Measurements from ENCODE around the gene COX8C.
"Not testable (repeated sequence)": the region's sequence is repeated elsewhere in the genome, so short reads cannot be mapped to it uniquely, and the experiment has no call there.

The COX8C gene

DNA sequence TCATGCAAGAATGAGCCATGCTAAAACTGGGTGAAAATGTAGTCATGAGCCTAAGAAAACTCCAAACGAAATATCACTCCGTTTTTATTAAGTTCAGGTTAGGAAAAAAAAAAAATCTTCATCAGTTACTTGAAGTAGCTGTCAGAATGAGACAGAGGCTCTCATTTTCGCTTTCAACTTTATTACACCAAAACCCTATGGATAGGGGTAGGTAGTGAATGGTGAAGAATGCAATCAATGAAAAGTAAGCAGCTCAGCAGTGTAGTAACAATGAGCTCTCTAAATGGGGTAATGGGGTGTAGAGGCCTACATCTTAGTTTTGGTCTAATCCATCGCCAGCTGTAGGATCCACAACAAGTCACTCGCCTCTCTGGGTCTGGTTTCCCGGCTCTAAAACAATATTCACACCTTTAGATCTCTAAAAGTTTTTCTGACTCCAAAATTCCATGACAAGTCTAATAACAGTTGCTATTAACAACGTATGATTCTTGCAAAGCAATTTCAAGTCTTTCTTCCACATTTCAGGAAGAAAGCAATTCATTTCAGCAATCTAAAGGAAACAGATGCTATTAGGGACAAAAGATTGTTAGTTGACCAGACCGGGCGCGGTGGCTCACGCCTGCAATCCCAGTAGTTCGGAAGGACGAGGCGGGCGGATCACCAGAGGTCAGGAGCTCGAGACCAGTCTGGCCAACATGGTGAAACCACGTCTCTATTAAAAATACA is 15.8 kb upstream of the COX8C start:
- H3K4me1 Mint-ChIP-seq = peaks cover 29 to 72% of the 10 kb centered on the region in 2 donors
- ATAC-seq (replicated peaks) (no peak), DNase-seq (no peak)
- no peaks in the 10 kb centered on the region for H3K27me3 Mint-ChIP-seq
- peaks cover 3% of the 10 kb centered on the region in 2 donors for H3K36me3 Mint-ChIP-seq
- peak overlapping the region; percentile 91 for H3K27ac Mint-ChIP-seq
- H3K9me3 Mint-ChIP-seq = no peaks in the 10 kb centered on the region
- peak overlapping the region; percentile 85 to 96 for H3K4me3 Mint-ChIP-seq

DNA sequence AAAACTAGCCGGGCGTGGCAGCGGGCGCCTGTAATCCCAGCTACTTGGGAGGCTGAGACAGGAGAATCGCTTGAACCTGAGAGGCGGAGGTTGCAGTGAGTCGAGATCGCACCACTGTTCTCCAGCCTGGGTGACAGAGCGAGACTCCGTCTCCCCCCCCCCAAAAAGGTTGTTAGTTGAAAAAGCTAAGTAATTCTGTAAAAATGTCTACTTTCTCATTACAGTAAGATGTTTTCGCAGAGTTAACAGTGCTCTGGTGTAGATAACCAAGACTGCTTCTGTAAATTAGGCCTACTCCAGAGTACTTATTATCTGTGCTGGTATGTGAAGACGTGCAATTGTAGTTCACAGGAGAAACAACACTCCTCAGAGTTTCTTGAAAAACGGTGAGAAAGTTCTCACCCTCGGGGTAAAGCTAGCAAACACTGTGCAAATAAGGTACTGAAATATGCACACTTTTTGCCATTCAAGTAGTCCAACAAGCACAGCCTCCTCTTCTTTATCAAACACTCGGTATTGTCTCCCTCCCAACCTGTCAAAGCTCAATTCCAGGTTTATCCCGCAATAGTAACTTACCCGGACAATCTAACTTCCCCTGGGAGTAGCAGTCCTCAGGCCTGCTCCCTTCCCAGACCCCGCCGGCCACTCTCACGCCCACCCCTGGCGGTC is 15.1 kb upstream of the COX8C start:
- ATAC-seq (replicated peaks) (no peak), DNase-seq (no peak)
- Mint-ChIP-seq H3K4me1 (peaks cover 29 to 66% of the 10 kb centered on the region in 2 donors), H3K27ac (peak overlapping the region; percentile 91), H3K9me3 (no peaks in the 10 kb centered on the region), H3K4me3 (peak overlapping the region; percentile 85 to 96), H3K27me3 (no peaks in the 10 kb centered on the region), H3K36me3 (peaks cover 3% of the 10 kb centered on the region in 2 donors)

DNA sequence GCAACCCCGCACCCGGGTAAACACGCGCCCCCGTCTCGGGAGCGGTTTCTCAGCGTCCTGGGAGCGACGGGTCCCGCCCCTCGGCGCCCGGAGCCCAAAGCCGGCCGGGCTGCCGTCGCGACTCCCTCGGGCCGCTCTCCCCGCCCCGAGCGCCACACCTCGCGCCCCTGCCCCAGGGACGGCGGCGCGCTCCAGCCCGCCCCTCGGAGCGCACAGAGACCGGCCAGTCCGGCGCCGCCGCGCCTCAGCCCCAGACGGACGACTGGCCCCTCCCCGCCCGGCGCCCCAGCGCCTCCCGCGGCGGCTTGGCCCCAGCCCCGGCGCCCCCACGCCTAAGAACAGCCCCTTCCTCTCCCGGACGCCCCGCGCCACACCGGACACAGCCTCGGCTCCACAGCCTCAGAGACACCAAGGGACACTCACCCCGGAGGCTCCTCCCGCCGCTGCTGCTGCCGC is 14.6 kb upstream of the COX8C start:
- Mint-ChIP-seq H3K4me1 (peaks cover 29 to 66% of the 10 kb centered on the region in 2 donors), H3K36me3 (peaks cover 3 to 7% of the 10 kb centered on the region in 2 donors), H3K27me3 (no peaks in the 10 kb centered on the region), H3K9me3 (peaks cover 0 to 4% of the 10 kb centered on the region in 2 donors), H3K27ac (peak overlapping the region; percentile 92), H3K4me3 (peak overlapping the region; percentile 85 to 96)
- ATAC-seq (replicated peaks) = peak; percentile 58 to 65
- peak; percentile 38 for DNase-seq

- Mint-ChIP-seq H3K27me3 (no peaks in the 10 kb centered on the region), H3K9me3 (peaks cover 0 to 4% of the 10 kb centered on the region in 2 donors), H3K36me3 (peaks cover 3 to 7% of the 10 kb centered on the region in 2 donors), H3K27ac (peak within 1 kb of the TSS; percentile 92), H3K4me1 (peaks cover 29 to 64% of the 10 kb centered on the region in 2 donors), H3K4me3 (peak within 1 kb of the TSS; percentile 85 to 96)
- ATAC-seq (replicated peaks) (peak; percentile 92 to 93), DNase-seq (peak; percentile 93)
These were observed 13.9 kb upstream of the COX8C start, which contains the start of gene BTBD7 for GRCh38 chr14:93332853-93333630. Gene BTBD7 (minus strand): TSS chr14:93333036. CDS start chr14:93296051, 36,985 bp downstream.

DNA sequence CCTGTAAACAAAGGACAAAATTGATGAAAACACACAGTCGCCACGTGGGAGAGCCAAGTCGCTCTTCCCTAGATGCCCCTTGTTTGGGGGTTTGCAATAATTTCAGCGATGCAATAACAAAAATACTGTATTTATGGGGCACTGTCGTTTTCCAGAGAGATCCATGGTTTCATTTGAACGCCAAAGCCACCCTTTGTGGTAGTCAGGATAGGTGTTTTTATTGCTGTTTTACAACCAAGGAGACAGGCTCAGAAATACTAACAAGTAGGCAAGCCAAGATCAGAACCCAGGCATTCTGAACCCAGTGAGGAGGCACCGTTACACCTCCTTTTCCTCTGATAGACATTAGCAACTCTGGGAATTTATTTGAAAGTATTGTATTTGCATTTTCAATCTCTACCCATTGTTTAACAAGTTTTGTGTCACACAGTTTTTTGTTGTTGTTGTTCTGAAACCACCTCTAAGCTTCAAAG is 13.3 kb upstream of the COX8C start:
- peak overlapping the region; percentile 85 to 96 for H3K4me3 Mint-ChIP-seq
- peak overlapping the region; percentile 92 for H3K27ac Mint-ChIP-seq
- DNase-seq = no peak
- no peak for ATAC-seq (replicated peaks)
- peaks cover 0 to 4% of the 10 kb centered on the region in 2 donors for H3K9me3 Mint-ChIP-seq
- peaks cover 3 to 7% of the 10 kb centered on the region in 2 donors for H3K36me3 Mint-ChIP-seq
- no peaks in the 10 kb centered on the region for H3K27me3 Mint-ChIP-seq
- peaks cover 29 to 63% of the 10 kb centered on the region in 2 donors for H3K4me1 Mint-ChIP-seq

DNA sequence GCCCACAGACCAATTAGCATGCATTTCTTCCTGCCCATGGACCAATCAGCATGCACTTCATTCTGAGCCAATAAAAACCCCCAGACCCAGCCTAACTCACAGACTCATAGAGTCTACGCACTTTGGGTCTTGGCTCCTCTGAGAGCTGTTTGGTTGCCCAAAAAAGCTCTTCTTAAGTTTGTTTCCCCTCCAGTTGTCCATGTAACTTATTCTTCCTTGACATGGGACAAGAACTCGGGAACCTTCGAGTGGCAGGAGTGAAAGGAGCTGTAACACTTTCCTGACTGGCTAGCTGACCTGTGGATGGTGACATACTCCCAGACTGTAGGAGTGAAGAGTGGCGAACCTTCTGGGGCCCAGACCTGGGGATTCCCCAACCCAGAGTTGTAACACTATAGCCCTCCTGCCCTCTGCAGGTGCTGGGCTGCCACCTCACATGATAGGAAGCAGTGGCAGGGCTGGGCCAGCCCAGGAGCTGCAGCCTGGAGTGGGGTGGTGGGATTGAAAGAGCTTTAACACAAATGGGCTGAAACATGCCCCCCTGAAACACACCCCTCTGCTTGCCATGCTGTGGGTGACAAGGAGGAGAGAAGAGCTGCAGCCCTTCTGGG is 9.7 kb upstream of the COX8C start:
- peaks cover 7 to 27% of the 10 kb centered on the region in 2 donors for H3K4me1 Mint-ChIP-seq
- no peak overlapping the region for H3K27ac Mint-ChIP-seq
- H3K9me3 Mint-ChIP-seq = peaks cover 0 to 7% of the 10 kb centered on the region in 2 donors
- H3K36me3 Mint-ChIP-seq = peaks cover 7 to 19% of the 10 kb centered on the region in 2 donors
- DNase-seq (no peak), ATAC-seq (replicated peaks) (no peak)
- no peaks in the 10 kb centered on the region for H3K27me3 Mint-ChIP-seq
- H3K4me3 Mint-ChIP-seq = no peak overlapping the region

DNA sequence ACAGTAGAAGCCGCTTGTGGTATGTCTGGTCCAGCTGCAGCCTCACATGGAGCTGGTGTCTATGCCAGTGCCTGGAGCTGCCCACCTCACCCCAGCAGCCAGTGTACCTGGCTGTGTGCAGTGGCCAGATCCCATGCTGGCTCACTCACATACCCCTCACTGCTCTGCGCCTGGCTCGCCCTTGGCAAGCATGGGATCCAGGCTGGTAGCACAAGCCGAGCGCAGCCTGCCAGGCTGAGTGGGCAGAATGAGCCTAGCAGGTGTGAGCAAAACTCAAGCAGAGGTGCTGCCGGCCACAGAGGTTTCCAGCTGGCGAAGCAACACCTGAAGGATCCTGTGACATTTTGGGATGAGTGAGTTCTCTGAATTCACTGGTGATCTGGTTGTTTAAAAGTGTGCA is 9.1 kb upstream of the COX8C start:
- H3K4me3 Mint-ChIP-seq = no peak overlapping the region
- no peaks in the 10 kb centered on the region for H3K27me3 Mint-ChIP-seq
- no peak for DNase-seq
- peaks cover 9 to 24% of the 10 kb centered on the region in 2 donors for H3K36me3 Mint-ChIP-seq
- peaks cover 0 to 8% of the 10 kb centered on the region in 2 donors for H3K9me3 Mint-ChIP-seq
- H3K27ac Mint-ChIP-seq = no peak overlapping the region
- peaks cover 7 to 27% of the 10 kb centered on the region in 2 donors for H3K4me1 Mint-ChIP-seq
- no peak for ATAC-seq (replicated peaks)

- Mint-ChIP-seq H3K36me3 (peaks cover 5 to 27% of the 10 kb centered on the region in 2 donors), H3K4me1 (peaks cover 6 to 10% of the 10 kb centered on the region in 2 donors), H3K27me3 (no peaks in the 10 kb centered on the region), H3K4me3 (no peak overlapping the region), H3K27ac (no peak overlapping the region), H3K9me3 (peaks cover 4 to 9% of the 10 kb centered on the region in 2 donors)
- DNase-seq (no peak), ATAC-seq (replicated peaks) (no peak)
These were observed 3.7 kb upstream of the COX8C start for GRCh38 chr14:93343266-93343665.

- no peaks in the 10 kb centered on the region for H3K27me3 Mint-ChIP-seq
These were observed 3.2 kb upstream of the COX8C start for GRCh38 chr14:93343797-93344196.

GRCh38 chr14:93347850-93348249 is 868 bp downstream of the COX8C start:
- Mint-ChIP-seq H3K27me3 (no peaks in the 10 kb centered on the region), H3K27ac (no peak overlapping the region), H3K4me3 (no peak overlapping the region), H3K36me3 (peaks cover 0 to 10% of the 10 kb centered on the region in 2 donors), H3K4me1 (peaks cover 7 to 15% of the 10 kb centered on the region in 2 donors), H3K9me3 (peaks cover 4% of the 10 kb centered on the region in 2 donors)
- no peak for DNase-seq
- peak; percentile 42 to 56 for ATAC-seq (replicated peaks)

More at GRCh38 chr14:93343797-93344196, 3.2 kb upstream of the COX8C start:
- Mint-ChIP-seq H3K4me1 (peaks cover 7 to 15% of the 10 kb centered on the region in 2 donors), H3K9me3 (peaks cover 4 to 9% of the 10 kb centered on the region in 2 donors), H3K4me3 (no peak overlapping the region), H3K27ac (no peak overlapping the region), H3K36me3 (peaks cover 5 to 27% of the 10 kb centered on the region in 2 donors)
- ATAC-seq (replicated peaks) = no peak
- no peak for DNase-seq

DNA sequence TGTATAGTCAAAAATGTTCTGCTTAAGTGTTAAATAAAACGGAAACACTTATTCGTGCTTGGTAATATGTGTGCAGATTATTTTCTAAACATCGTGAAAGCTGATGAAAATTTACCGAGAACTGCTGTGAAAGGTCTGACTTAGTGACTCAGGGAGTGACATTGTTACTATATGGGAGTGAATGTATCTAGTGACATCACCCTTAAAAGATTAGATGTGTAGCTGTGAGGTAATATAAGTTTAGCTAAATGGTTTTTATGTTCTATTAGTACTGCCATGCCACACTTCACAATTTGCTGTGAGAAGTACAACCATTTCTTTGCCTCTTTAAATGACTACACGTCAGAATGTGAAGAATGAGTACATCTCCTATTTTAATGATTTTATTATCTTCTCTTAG is 1.3 kb downstream of the COX8C start:
- no peak for ATAC-seq (replicated peaks)
- Mint-ChIP-seq H3K36me3 (peaks cover 0 to 6% of the 10 kb centered on the region in 2 donors), H3K4me1 (peaks cover 8 to 15% of the 10 kb centered on the region in 2 donors), H3K9me3 (peaks cover 4% of the 10 kb centered on the region in 2 donors), H3K4me3 (no peak overlapping the region), H3K27ac (no peak overlapping the region), H3K27me3 (no peaks in the 10 kb centered on the region)
- no peak for DNase-seq

- not testable (repeated sequence) for ATAC-seq (replicated peaks); DNase-seq
These were observed 7.9 kb downstream of the COX8C start for GRCh38 chr14:93354873-93355272.

DNA sequence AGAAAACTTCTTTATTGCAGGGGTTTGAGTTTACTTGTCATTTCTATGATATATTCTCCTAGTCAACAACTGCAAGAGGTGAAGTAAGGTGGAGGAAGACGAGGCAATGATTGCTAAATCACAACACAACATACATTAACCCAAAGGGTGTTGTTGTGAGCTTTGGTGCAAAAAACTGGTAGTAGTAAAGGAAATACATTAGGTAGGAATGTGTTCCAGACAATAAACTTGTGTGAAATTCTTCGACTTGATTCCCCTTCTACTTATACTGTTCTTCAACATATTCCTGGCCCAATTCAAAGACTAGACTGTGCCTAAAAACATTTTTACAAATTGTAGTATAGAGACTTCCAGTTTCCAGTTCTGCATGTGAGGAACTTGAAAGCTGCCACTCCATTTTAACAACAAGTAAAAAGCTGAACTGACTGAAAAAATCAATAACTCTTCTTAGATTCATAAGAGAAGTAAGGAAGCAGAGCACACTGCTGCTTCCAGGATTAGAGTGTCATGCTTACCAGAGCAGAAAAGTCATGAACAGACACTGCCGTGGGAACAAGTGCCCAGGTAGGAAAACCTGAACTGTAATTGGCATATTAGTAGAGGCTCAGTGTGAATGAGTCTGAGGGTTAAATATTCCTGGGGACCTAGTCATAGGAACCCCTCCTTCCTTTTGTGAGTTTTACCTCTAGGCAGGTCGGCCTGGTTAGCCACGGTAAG is 22.2 kb downstream of the COX8C start:
- H3K4me1 Mint-ChIP-seq = peaks cover 36 to 60% of the 10 kb centered on the region in 2 donors

More at GRCh38 chr14:93354873-93355272, 7.9 kb downstream of the COX8C start:
- H3K27me3 Mint-ChIP-seq, H3K9me3 Mint-ChIP-seq, H3K4me1 Mint-ChIP-seq, H3K36me3 Mint-ChIP-seq, H3K4me3 Mint-ChIP-seq, H3K27ac Mint-ChIP-seq: not testable (repeated sequence)

More for the DNA sequence above, 22.2 kb downstream of the COX8C start:
- DNase-seq = no peak
- H3K36me3 Mint-ChIP-seq = peaks cover 4 to 23% of the 10 kb centered on the region in 2 donors
- H3K27me3 Mint-ChIP-seq = no peaks in the 10 kb centered on the region
- H3K4me3 Mint-ChIP-seq = peak overlapping the region; percentile 17 to 46
- peak overlapping the region; percentile 69 for H3K27ac Mint-ChIP-seq
- peaks cover 7 to 15% of the 10 kb centered on the region in 2 donors for H3K9me3 Mint-ChIP-seq
- peak in 1 of 2 donors; percentile 23 for ATAC-seq (replicated peaks)

Measured in stimulated activated naive B cell treated with anti-CD40 and anti-IgM and Interleukin-4, amounts not matched to agents 10 μg/mL and 1 μg/mL and 100 μg/mL, for 72 hours (primary cell).